HEK293T (cell line): ENCODE results near the gene INSC.

Experiments
- ELF4 ChIP-seq: fragments of 450-650 bp; IDR thresholded peaks from 2 replicates; pipeline ENCODE4 v1.6.1; 2017; ENCODE audit warnings: antibody characterized with exemption
- FOXK2 ChIP-seq: fragments of 450-650 bp; IDR thresholded peaks from 2 replicates; pipeline ENCODE4 v1.6.1; 2016; ENCODE audit warnings: mild to moderate bottlenecking
- FOXM1 ChIP-seq: fragments of 450-650 bp; IDR thresholded peaks from 2 replicates; pipeline ENCODE4 v1.6.1; 2017; ENCODE audit warnings: mild to moderate bottlenecking, borderline replicate concordance
- SP1 ChIP-seq: fragments of 450-650 bp; IDR thresholded peaks from 2 replicates; pipeline ENCODE4 v1.6.1; 2017

DNA sequence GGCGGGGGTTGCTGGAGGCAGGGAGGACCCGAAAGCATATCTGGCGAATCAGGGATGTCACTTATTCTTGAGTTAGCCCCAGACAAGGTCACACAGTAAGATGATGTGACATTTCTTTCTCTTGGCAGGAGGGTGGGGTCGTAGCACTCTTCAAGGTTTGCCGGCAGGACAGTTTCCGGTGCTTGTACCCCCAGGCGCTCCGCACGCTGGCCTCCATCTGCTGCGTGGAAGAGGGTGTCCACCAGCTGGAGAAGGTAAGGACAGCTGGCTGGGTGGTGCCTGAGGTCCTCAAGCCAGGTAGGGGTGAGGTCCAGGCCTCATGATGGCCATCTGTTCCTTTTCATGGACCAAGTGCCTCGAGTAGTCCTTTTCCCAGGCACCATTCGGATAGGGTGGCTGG, 86.0 kb downstream of the INSC start:
- TF ChIP-seq FOXK2 (no peak), ELF4 (no peak), FOXM1 (no peak), SP1 (no peak)
